ENCODE results near the gene CLDN5. TPM values are rescaled to one million over a fixed set of nuclear protein-coding genes. Genes with fewer than 3 reads are reported as not detected.
"Not testable (repeated sequence)": the region's sequence is repeated elsewhere in the genome, so short reads cannot be mapped to it uniquely, and the experiment has no call there.

The CLDN5 gene
- total RNA-seq, 1 donor from 2014 or later: 27.5 TPM

- not testable (repeated sequence) for DNase-seq (ENCODE audit: low spot score)
These were observed 24.2 kb upstream of the CLDN5 start for GRCh38 chr22:19548427-19548826.

GRCh38 chr22:19547620-19548019, 23.4 kb upstream of the CLDN5 start:
- no peak for DNase-seq (ENCODE audit: low spot score)

- no peak for DNase-seq (ENCODE audit: low spot score)
These were observed 22.5 kb upstream of the CLDN5 start for GRCh38 chr22:19546680-19547079.

GRCh38 chr22:19545935-19546207, 21.7 kb upstream of the CLDN5 start:
- DNase-seq (ENCODE audit: low spot score): no peak

GRCh38 chr22:19543970-19544708, 19.9 kb upstream of the CLDN5 start:
- peak; percentile 77 for DNase-seq (ENCODE audit: low spot score)

- DNase-seq (ENCODE audit: low spot score): no peak
These were observed 16.2 kb upstream of the CLDN5 start for GRCh38 chr22:19540394-19540793.

- DNase-seq (ENCODE audit: low spot score): no peak
These were observed 13.8 kb upstream of the CLDN5 start for GRCh38 chr22:19537941-19538488.

GRCh38 chr22:19536564-19536963, 12.4 kb upstream of the CLDN5 start:
- DNase-seq (ENCODE audit: low spot score): no peak

- no peak for DNase-seq (ENCODE audit: low spot score)
These were observed 10.8 kb upstream of the CLDN5 start for GRCh38 chr22:19535001-19535400.

- DNase-seq (ENCODE audit: low spot score): no peak
These were observed 9.6 kb upstream of the CLDN5 start for GRCh38 chr22:19533857-19534256.

GRCh38 chr22:19533049-19533626, 8.9 kb upstream of the CLDN5 start:
- no peak for DNase-seq (ENCODE audit: low spot score)

GRCh38 chr22:19531327-19531726, 7.1 kb upstream of the CLDN5 start:
- DNase-seq (ENCODE audit: low spot score): not testable (repeated sequence)

GRCh38 chr22:19530751-19531150, 6.5 kb upstream of the CLDN5 start:
- DNase-seq (ENCODE audit: low spot score): no peak

- DNase-seq (ENCODE audit: low spot score): no peak
These were observed 5.6 kb upstream of the CLDN5 start for GRCh38 chr22:19529811-19530210.

GRCh38 chr22:19527861-19528417, 3.7 kb upstream of the CLDN5 start:
- no peak for DNase-seq (ENCODE audit: low spot score)

GRCh38 chr22:19527321-19527721, 3.1 kb upstream of the CLDN5 start:
- DNase-seq (ENCODE audit: low spot score): no peak

- DNase-seq (ENCODE audit: low spot score): no peak
These were observed 2.5 kb upstream of the CLDN5 start for GRCh38 chr22:19526702-19527111.

GRCh38 chr22:19526076-19526701, 2.0 kb upstream of the CLDN5 start:
- no peak for DNase-seq (ENCODE audit: low spot score)

GRCh38 chr22:19525666-19526065, 1.5 kb upstream of the CLDN5 start:
- DNase-seq (ENCODE audit: low spot score): no peak

- DNase-seq (ENCODE audit: low spot score): no peak
These were observed 978 bp upstream of the CLDN5 start for GRCh38 chr22:19525116-19525660.

- DNase-seq (ENCODE audit: low spot score): no peak
These were observed 705 bp downstream of the CLDN5 start for GRCh38 chr22:19523240-19524169.

All from mucosa of gallbladder (tissue), 1 donor.